Measurements from ENCODE around the gene ABCF1.
"Not testable (repeated sequence)": the region's sequence is repeated elsewhere in the genome, so short reads cannot be mapped to it uniquely, and the experiment has no call there.

The ABCF1 gene

DNA sequence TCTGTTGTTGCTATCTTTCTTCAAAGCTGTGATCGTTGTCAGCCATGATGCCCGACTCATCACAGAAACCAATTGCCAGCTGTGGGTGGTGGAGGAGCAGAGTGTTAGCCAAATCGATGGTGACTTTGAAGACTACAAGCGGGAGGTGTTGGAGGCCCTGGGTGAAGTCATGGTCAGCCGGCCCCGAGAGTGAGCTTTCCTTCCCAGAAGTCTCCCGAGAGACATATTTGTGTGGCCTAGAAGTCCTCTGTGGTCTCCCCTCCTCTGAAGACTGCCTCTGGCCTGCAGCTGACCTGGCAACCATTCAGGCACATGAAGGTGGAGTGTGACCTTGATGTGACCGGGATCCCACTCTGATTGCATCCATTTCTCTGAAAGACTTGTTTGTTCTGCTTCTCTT is 19.3 kb downstream of the ABCF1 start:
- H4K20me1 ChIP-seq (ENCODE audit: insufficient read depth): no peaks in the 10 kb centered on the region
- no peak overlapping the region for H3K4me2 ChIP-seq
- H3K4me1 ChIP-seq (ENCODE audit: low read depth, poor library complexity, severe bottlenecking): peaks cover 7% of the 10 kb centered on the region
- peak overlapping the region; percentile 33; the same call in 1 of the 2 replicates for H3K27ac ChIP-seq
- H3K27me3 ChIP-seq (ENCODE audit: insufficient read depth, low read depth): no peaks in the 10 kb centered on the region
- H3K4me3 ChIP-seq (IDR thresholded peaks at IDR 0.05; ENCODE audit: insufficient read depth, low read depth, low read length): no peak overlapping the region
- TF ChIP-seq, protein P1, sequence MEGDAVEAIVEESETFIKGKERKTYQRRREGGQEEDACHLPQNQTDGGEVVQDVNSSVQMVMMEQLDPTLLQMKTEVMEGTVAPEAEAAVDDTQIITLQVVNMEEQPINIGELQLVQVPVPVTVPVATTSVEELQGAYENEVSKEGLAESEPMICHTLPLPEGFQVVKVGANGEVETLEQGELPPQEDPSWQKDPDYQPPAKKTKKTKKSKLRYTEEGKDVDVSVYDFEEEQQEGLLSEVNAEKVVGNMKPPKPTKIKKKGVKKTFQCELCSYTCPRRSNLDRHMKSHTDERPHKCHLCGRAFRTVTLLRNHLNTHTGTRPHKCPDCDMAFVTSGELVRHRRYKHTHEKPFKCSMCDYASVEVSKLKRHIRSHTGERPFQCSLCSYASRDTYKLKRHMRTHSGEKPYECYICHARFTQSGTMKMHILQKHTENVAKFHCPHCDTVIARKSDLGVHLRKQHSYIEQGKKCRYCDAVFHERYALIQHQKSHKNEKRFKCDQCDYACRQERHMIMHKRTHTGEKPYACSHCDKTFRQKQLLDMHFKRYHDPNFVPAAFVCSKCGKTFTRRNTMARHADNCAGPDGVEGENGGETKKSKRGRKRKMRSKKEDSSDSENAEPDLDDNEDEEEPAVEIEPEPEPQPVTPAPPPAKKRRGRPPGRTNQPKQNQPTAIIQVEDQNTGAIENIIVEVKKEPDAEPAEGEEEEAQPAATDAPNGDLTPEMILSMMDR (conservative IDR thresholded peaks at IDR 0.05; ENCODE audit: low read depth, low read length): no peak
- peaks cover 7% of the 10 kb centered on the region; the same call in 1 of the 2 replicates for H3K36me3 ChIP-seq (ENCODE audit: insufficient read depth)
- H3K79me2 ChIP-seq (ENCODE audit: insufficient read depth, low read depth): no peaks in the 10 kb centered on the region
- H3K9ac ChIP-seq: no peak overlapping the region
- H2AFZ ChIP-seq (ENCODE audit: low read depth): no peak overlapping the region

DNA sequence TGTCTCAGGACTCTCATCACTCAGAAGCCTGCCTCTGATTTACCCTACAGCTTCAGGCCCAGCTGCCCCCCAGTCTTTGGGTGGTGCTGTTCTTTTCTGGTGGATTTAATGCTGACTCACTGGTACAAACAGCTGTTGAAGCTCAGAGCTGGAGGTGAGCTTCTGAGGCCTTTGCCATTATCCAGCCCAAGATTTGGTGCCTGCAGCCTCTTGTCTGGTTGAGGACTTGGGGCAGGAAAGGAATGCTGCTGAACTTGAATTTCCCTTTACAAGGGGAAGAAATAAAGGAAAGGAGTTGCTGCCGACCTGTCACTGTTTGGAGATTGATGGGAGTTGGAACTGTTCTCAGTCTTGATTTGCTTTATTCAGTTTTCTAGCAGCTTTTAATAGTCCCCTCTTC is 19.8 kb downstream of the ABCF1 start:
- Histone ChIP-seq H4K20me1 (ENCODE audit: insufficient read depth) (no peaks in the 10 kb centered on the region), H3K27me3 (ENCODE audit: insufficient read depth, low read depth) (no peaks in the 10 kb centered on the region), H3K9ac (no peak overlapping the region), H3K4me1 (ENCODE audit: low read depth, poor library complexity, severe bottlenecking) (peaks cover 7% of the 10 kb centered on the region), H3K36me3 (ENCODE audit: insufficient read depth) (peaks cover 7% of the 10 kb centered on the region; the same call in 1 of the 2 replicates), H3K27ac (peak overlapping the region; percentile 33; the same call in 1 of the 2 replicates), H2AFZ (ENCODE audit: low read depth) (no peak overlapping the region), H3K79me2 (ENCODE audit: insufficient read depth, low read depth) (no peaks in the 10 kb centered on the region), H3K4me3 (IDR thresholded peaks at IDR 0.05; ENCODE audit: insufficient read depth, low read depth, low read length) (no peak overlapping the region), H3K4me2 (no peak overlapping the region)
- TF ChIP-seq, protein P1 (conservative IDR thresholded peaks at IDR 0.05; ENCODE audit: low read depth, low read length): no peak

DNA sequence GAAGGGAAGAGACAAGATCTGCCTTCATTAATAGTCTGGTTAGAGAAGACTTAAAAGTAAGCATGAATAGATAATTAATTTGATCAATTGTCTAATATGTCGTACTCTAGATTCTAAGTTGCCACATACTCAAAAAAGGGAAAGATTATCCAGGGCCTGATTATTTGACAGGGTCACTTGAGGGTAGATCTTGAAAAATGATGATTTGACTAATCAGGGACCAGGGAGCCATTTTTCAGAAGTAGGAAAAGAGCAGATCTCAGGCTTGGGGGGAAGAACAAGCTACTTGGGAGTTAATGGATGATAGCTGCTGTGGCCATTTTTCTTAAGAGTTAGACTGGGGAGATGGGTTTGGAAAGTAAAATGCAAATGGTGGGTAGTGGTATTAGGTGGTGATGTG is 21.0 kb downstream of the ABCF1 start:
- Histone ChIP-seq H2AFZ (ENCODE audit: low read depth) (no peak overlapping the region), H3K27me3 (ENCODE audit: insufficient read depth, low read depth) (no peaks in the 10 kb centered on the region), H3K4me2 (no peak overlapping the region), H4K20me1 (ENCODE audit: insufficient read depth) (peaks cover 4% of the 10 kb centered on the region; the same call in 1 of the 2 replicates), H3K4me1 (ENCODE audit: low read depth, poor library complexity, severe bottlenecking) (peaks cover 10% of the 10 kb centered on the region), H3K9ac (no peak overlapping the region), H3K27ac (no peak overlapping the region), H3K36me3 (ENCODE audit: insufficient read depth) (peaks cover 7% of the 10 kb centered on the region; the same call in 1 of the 2 replicates), H3K79me2 (ENCODE audit: insufficient read depth, low read depth) (no peaks in the 10 kb centered on the region), H3K4me3 (IDR thresholded peaks at IDR 0.05; ENCODE audit: insufficient read depth, low read depth, low read length) (no peak overlapping the region)
- TF ChIP-seq, protein P1 (conservative IDR thresholded peaks at IDR 0.05; ENCODE audit: low read depth, low read length): no peak

DNA sequence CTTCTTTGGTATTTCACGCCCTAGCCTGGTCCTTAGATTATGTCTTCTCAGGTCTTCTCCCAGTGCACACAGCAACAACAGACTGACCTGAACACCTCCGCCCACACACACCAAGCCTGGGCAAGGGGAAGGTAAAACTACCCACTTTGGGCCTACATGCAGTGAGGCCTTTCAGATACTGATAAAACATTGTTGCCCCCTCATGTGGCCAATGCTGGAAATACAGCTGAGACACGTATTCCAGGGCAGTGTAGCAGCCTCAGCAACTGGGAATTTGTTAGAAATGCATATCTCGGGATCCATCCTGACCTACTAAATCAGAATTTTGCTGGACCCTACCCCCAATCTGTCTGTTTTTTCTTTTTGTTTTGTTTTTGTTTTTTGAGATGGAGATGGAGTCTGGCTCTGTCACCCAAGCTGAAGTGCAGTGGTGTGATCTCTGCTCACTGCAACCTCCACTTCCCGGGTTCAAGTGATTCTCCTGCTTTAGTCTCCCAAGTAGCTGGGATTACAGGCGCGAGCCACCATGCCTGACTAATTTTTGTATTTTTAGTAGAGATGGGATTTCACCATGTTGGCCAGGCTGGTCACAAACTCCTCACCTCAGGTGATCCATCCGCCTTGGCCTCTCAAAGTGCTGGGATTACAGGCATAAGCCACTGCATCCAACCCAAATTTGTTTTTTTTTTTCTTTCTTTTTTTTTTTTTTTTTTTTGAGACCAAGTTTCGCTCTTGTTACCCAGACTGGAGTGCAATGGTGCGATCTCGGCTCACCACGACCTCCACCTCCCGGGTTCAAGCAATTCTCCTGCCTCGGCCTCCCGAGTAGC is 26.3 kb downstream of the ABCF1 start:
- not testable (repeated sequence) for H3K9ac ChIP-seq; H3K4me2 ChIP-seq; H3K79me2 ChIP-seq (ENCODE audit: insufficient read depth, low read depth); H3K27me3 ChIP-seq (ENCODE audit: insufficient read depth, low read depth); H4K20me1 ChIP-seq (ENCODE audit: insufficient read depth); H2AFZ ChIP-seq (ENCODE audit: low read depth); H3K27ac ChIP-seq; H3K4me3 ChIP-seq (IDR thresholded peaks at IDR 0.05; ENCODE audit: insufficient read depth, low read depth, low read length); H3K36me3 ChIP-seq (ENCODE audit: insufficient read depth); H3K4me1 ChIP-seq (ENCODE audit: low read depth, poor library complexity, severe bottlenecking)
- TF ChIP-seq, protein P1 (conservative IDR thresholded peaks at IDR 0.05; ENCODE audit: low read depth, low read length): peak; percentile 86

All from KMS-11 (cell line).